Measurements from ENCODE around the gene CTDSPL. TPM values are rescaled to one million over a fixed set of nuclear protein-coding genes. Genes with fewer than 3 reads are reported as not detected.

CTDSPL gene
- polyA plus RNA-seq, 5 donors = 103 to 131 (median 107) TPM

GRCh38 chr3:37888421-37888820 is 26.7 kb downstream of the CTDSPL start:
- no peak for DNase-seq

- DNase-seq = no peak
Measured at GRCh38 chr3:37890522-37890921, 28.8 kb downstream of the CTDSPL start.

- DNase-seq = no peak
Measured at GRCh38 chr3:37891227-37891626, 29.5 kb downstream of the CTDSPL start.

- peak; percentile 61 to 67 for DNase-seq
Measured at GRCh38 chr3:37892927-37893600, 31.4 kb downstream of the CTDSPL start.

GRCh38 chr3:37896827-37897226 is 35.1 kb downstream of the CTDSPL start:
- DNase-seq = no peak

- DNase-seq = no peak
Measured at GRCh38 chr3:37897763-37898162, 36.1 kb downstream of the CTDSPL start.

GRCh38 chr3:37898424-37898823 is 36.7 kb downstream of the CTDSPL start:
- no peak for DNase-seq

GRCh38 chr3:37899101-37899707 is 37.5 kb downstream of the CTDSPL start:
- no peak for DNase-seq

- DNase-seq = no peak
Measured at GRCh38 chr3:37899711-37900306, 38.1 kb downstream of the CTDSPL start.

- no peak for DNase-seq
Measured at GRCh38 chr3:37901721-37902120, 40.0 kb downstream of the CTDSPL start.

- no peak for DNase-seq
Measured at GRCh38 chr3:37902674-37903073, 41.0 kb downstream of the CTDSPL start.

- DNase-seq = no peak
Measured at GRCh38 chr3:37903320-37903719, 41.6 kb downstream of the CTDSPL start.

- DNase-seq = no peak
Measured at GRCh38 chr3:37903734-37904133, 42.1 kb downstream of the CTDSPL start.

- DNase-seq = no peak
Measured at GRCh38 chr3:37904601-37905000, 42.9 kb downstream of the CTDSPL start.

- DNase-seq = no peak
Measured at GRCh38 chr3:37905346-37905745, 43.7 kb downstream of the CTDSPL start.

GRCh38 chr3:37905987-37906674 is 44.5 kb downstream of the CTDSPL start:
- DNase-seq = no peak

- no peak for DNase-seq
Measured at GRCh38 chr3:37906734-37907282, 45.1 kb downstream of the CTDSPL start.

GRCh38 chr3:37907371-37907770 is 45.7 kb downstream of the CTDSPL start:
- no peak for DNase-seq

GRCh38 chr3:37907906-37908305 is 46.2 kb downstream of the CTDSPL start:
- no peak for DNase-seq

- DNase-seq = no peak
Measured at GRCh38 chr3:37909067-37909911, 47.6 kb downstream of the CTDSPL start.

- DNase-seq = no peak
Measured at GRCh38 chr3:37910671-37911400, 49.2 kb downstream of the CTDSPL start.

Measured in right lung (tissue), 5 donors.